Fibroblast of skin of abdomen (primary cell): ENCODE measurements around the gene SMYD4.
"Not testable (repeated sequence)": the region's sequence is repeated elsewhere in the genome, so short reads cannot be mapped to it uniquely, and the experiment has no call there.

Experiments
- DNase-seq: peaks from one replicate; pipeline ENCODE4 v3.0.0-alpha.2; 2013

SMYD4 gene

GRCh38 chr17:1754430-1755112 lies 75.1 kb downstream of the SMYD4 start:
- DNase-seq = no peak

- DNase-seq = no peak
These were observed 75.8 kb downstream of the SMYD4 start for GRCh38 chr17:1753767-1754429.

DNA sequence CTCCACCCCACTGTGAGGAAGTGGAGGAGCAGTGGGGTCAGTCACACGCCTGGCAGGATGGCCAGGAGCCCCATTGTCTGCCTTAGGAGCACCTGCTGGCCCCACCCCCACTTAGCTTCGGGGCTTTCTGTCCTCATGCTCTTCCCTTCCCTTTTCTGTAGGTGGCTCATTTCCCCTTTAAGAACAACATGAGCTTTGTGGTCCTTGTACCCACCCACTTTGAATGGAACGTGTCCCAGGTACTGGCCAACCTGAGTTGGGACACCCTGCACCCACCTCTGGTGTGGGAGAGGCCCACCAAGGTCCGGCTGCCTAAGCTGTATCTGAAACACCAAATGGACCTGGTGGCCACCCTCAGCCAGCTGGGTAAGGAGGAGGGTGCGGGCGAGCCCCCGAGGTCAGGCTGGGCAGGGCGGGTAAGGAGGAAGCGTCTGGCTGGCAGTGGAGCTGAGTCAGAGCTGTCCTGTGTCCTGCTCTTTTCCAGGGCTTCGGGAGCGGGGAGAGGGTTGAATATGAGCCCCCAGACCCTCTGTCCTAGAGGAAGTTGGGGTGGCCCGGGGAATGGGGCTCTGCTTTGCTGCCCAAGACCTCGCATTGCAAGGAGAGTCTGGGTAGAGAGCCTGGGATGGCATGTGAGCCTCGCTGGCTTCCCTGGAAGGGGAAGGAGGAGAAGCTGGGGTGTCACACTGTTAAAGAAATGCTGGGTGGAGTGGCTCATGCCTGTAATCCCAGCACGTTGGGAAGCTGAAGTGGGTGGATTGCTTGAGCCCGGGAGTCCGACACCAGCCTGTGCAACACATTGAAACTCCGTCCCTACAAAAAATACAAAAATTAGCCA lies 77.1 kb downstream of the SMYD4 start:
- no peak for DNase-seq

- DNase-seq = no peak
These were observed 79.1 kb downstream of the SMYD4 start for GRCh38 chr17:1750628-1751027.

DNA sequence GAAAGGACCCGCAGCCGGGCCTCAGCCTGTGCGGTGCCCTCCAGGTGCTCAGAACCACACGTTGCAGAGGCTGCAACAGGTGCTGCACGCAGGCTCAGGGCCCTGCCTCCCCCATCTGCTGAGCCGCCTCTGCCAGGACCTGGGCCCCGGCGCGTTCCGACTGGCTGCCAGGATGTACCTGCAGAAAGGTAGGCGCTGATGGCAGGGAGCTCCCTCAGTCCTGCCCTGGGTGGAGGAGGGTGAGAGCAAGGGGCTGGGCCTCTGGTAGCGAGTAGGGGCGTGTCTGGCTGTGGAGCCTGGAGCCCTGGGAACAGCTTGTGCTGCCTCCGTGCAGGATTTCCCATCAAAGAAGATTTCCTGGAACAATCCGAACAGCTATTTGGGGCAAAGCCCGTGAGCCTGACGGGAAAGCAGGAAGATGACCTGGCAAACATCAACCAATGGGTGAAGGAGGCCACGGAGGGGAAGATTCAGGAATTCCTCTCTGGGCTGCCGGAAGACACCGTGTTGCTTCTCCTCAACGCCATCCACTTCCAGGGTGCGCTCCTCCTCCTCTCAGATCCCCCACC lies 82.6 kb downstream of the SMYD4 start:
- DNase-seq = no peak

DNA sequence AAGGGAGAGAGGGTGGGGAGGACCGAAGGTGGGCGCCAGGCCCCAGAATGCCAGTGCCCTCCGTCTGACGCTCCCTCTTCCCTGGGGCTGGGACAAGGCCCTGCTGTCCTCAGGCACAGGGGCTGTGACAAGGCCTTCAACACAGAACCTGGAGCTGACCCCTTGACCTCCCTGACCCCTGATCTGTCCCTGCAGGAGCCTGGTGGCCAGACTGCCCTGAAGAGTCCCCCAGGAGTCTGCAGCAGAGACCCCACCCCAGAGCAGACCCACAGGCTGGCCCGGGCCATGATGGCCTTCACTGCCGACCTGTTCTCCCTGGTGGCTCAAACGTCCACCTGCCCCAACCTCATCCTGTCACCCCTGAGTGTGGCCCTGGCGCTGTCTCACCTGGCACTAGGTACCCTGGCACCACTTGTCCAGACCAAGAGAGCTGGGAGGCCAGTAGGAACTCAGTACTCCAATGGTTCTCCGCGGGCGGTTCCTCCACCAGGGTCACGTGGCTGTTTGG lies 84.1 kb downstream of the SMYD4 start:
- no peak for DNase-seq

DNA sequence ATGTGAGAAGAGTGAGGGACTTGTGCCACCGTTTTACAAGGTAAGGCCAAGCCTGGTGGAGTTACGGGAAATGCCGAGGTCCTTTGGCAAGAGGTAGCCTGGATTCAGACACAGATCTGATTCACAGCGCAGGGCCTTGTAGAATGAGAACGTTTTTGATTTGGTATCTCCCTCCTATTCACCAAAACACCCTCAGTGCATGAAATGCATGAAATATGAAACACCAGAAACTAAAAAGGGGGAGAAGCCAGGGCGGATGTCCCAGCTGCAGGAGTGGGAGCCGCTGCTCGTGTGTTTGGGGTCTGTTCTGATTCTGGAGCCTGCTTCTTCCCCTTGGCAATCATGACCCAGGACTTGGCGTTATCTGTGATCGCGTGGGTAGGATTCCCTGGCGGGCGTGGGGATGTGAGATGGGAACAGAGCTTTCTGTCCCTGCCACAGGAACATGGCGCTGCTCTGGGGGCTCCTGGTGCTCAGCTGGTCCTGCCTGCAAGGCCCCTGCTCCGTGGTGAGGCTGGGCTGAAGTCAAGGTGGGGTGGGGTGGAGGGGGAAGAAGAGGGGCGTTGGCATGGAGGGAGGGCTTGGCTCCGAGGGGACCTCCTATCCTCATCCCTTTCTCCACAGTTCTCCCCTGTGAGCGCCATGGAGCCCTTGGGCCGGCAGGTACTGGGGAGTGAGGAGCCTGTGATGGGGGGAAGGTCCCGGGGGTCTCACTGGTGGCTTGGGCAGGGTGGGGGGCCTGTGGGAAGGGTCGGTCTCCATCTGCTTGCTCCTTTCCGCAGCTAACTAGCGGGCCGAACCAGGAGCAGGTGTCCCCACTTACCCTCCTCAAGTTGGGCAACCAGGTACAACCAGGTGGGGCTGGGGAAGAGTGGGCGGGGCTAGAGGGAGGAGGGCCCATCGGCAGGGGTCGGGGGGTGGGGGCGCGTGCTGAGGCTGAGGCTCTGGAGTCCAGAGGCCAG lies 84.9 kb downstream of the SMYD4 start:
- no peak for DNase-seq

DNA sequence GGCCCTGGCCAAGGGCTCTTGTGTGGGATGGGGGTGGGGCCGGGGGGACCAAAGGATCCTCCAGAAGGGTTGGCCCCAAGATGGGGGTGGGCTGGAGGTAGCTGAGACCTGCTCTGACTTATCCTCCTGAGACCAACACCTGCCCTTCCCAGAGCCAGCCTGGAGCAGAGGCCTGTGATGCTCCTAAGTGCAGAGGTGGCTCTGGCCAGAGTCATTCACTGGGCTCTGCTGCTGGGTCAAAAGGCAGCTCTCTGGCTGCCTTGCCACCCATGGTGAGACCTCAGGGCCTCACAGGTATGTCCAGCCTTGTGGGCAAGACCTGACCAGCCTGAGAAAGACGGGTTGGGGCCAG lies 86.6 kb downstream of the SMYD4 start:
- DNase-seq = no peak

DNA sequence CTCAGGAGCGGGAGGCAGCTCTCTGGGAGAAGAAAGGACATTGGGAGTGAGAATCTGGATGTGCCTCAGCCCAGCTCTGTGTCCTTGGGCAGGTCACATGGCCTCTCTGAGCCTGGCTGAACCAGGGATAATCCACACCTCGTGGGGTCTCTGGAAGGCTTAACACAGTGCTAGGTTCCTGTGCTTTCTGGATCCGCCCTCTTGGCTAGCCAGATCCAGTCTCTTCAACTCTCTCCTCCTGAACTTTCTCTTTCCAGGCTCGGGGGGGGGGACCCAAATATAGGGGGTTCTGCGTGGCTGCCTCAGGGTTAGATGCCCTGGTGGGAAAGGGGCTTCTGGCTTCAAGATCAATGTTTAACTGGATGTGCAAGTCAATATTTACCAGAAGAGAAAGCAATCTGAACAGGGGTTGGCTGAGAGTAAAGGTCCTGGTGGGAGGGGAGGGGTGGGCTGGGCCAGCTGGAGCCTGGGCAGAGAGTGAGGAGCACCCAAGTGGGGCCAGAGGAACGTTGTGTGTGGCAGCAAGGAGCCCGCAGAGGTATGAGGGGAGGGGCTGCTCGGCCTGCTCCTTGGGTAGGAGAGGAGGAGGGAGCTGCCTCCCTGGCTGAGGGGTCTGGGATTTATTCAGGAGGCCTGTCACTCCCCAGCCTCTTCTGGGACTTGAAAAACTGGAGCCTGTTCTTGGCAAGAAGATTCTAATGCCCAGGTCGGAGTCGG lies 87.2 kb downstream of the SMYD4 start, which contains the start of gene SERPINF2:
Gene SERPINF2, plus strand, starts transcription at position 501 of the 717 bp plus-strand sequence. CDS start 2,125 bp downstream, outside the sequence.
- DNase-seq = no peak

GRCh38 chr17:1741899-1742298 lies 87.8 kb downstream of the SMYD4 start:
- not testable (repeated sequence) for DNase-seq

DNA sequence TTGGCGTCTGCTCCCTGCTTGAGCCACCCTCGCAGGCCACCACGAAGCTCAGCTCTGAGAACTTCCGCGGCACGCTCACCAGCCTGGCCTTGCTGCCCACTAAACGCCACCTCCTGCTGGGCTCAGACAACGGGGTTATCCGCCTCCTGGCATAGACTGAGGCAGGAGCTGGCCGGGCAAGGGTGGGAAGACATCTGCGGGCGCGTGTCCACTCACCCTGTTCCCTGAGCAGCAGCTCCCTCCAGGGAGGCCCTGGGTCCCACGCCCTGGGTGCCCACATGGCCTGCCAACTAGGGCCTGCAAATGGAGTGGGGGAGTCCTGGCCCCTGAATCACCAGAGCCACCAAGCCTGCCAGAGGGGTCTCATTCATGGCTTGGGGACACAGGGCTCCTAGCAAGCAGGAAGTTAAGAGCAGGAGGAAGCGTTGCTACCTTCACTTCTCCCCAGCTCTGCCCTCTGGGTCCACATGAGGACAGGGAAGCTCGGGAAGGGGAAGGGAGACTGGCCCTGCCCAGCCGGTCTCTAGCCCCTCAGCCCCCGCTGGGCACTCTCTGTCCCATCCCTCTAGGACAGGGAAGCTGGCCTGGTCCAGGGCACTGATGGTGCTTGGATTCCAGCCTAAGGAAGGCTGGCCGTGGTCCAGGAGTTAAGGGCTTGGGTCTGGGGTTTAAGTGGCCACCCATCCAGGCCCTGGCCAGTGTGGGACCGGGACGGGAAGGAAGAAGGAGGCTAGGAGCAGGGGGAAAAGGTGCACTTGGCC lies 92.0 kb downstream of the SMYD4 start:
- no peak for DNase-seq

GRCh38 chr17:1736348-1737281 lies 93.1 kb downstream of the SMYD4 start:
- peak; percentile 58 for DNase-seq

DNA sequence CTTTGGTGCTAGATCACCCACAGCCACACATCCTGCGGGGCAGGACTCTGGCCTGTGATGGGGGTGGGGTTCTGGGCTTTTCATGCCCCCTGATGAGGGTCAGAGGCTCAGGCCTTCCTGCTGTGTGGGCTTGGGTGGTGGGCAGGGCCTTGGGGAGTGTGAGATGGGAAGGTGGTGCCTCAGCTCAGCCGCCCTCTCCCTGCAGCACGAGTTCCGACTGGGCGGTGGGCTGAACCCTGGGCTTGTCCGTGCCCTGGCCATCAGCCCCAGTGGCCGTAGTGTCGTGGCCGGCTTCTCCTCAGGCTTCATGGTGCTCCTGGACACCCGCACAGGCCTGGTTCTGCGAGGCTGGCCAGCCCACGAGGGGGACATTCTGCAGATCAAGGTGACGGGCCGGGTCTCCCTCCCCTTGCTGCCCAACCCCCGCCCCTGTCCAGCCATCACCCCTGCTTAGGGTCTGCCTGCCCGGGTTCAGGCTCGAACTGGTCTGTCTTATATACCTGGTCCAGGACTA lies 93.8 kb downstream of the SMYD4 start:
- no peak for DNase-seq

- DNase-seq = no peak
These were observed 94.3 kb downstream of the SMYD4 start for GRCh38 chr17:1735418-1735817.

DNA sequence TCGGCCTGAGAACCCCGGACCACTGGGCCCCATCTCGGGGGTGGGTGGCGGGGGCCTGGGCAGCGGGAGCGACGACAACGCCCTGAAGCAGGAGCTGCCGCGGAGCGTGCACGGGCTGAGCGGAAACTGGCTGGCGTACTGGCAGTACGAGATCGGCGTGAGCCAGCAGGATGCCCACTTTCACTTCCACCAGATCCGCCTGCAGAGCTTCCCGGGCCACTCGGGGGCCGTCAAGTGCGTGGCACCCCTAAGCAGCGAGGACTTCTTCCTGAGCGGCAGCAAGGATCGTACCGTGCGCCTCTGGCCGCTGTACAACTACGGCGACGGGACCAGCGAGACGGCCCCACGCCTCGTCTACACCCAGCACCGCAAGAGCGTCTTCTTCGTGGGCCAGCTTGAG lies 95.9 kb downstream of the SMYD4 start:
- DNase-seq = no peak

DNA sequence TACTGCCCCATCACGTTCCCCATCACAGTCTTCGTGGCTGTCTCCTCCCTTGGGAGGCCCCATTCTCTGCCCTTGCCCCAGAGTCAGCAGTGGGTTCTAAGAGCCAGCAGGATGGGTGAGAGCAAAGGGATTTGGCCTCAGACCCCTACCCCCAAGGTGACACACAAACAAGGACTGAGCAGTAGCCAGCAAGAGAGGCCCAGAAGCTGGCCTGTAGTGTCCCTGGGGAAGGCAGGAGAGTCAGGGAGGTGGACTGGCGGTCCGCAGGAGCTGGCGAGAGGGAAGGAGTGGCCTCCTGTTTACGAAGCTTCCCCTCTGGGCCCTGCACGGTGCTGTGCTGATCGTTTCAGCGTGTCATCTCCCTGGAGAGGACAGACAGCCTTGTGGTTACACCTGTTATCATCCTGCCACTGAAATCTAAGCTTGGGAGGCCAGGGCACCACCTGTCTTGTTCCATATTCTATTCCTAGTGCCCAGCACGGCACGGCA lies 96.8 kb downstream of the SMYD4 start:
- DNase-seq = no peak

DNA sequence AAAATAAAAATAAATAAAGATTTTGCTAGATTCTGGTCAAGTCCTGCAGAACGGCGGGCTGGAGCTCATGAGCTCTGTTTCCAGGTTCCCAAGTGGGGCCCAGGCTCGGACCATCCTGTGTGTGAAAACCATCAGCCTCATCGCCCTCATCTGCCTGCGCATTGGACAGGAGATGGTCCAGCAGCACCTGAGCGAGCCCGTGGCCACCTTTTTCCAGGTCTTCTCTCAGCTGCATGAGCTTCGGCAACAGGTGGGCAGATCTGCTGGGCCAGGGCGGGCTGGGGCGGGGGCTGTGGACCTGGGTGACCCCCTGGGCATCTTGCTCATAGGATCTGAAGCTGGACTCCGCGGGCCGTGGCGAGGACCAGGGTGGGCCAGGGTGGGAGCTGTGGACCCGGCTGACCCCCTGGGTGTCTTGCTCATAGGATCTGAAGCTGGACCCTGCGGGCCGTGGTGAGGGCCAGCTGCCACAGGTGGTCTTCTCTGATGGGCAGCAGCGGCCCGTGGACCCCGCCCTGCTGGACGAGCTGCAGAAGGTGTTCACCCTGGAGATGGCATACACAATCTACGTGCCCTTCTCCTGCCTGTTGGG lies 97.4 kb downstream of the SMYD4 start:
- no peak for DNase-seq

GRCh38 chr17:1731194-1731506 lies 98.6 kb downstream of the SMYD4 start:
- DNase-seq = no peak
